ENCODE results near the gene SLC35F1.

The SLC35F1 gene

GRCh38 chr6:117906507-117906957 lies 532 bp upstream of the SLC35F1 start:
- H3K4me3 ChIP-seq (ENCODE audit: low read depth, low read length) = no peak overlapping the region
- TF ChIP-seq CTCF (IDR thresholded peaks at IDR 0.05; ENCODE audit: borderline replicate concordance, insufficient read depth, low read depth, low read length) = no peak

GRCh38 chr6:117907601-117908245 lies 659 bp downstream of the SLC35F1 start:
- H3K4me3 ChIP-seq (ENCODE audit: low read depth, low read length) = no peak overlapping the region
- no peak for TF ChIP-seq CTCF (IDR thresholded peaks at IDR 0.05; ENCODE audit: borderline replicate concordance, insufficient read depth, low read depth, low read length)

DNA sequence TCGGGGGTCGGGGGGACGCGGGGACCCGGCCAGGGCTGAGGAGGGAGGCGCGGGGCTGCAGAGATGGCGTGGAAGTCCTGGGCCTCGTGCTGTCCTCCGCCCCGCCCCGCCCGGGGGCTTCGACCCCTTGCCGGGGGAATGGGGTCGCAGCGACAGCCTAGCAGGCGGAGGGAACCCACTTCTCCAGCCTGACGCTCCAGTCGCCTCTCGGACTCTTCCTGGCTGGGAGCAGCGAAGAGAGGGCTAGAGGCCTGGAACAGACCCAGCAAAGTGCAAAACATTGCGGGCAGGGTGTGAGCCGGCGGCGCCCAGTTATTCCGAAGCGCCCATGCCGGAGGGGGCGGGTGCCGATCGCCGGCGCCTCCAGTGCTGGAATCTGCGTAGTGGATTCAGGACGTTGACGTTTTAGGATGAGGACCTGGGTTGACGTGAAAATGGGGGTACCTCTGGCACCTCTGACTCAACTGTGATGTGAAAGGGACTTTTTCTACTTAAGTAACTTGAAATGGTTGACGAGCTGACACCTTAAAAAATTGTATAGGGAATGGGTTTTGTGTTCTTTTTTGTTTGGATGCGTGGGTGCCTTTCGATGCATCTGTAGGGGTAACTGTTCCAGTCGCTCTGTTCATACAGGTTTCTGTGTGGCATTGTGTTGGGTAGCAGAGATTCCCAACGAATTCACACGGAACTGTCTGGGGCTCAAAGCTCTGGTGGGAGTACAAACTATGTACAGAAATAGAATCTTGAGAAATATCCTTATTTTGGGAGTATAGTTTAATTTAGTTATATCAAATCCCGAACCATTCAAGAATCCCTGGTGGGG lies 1.4 kb downstream of the SLC35F1 start:
- TF ChIP-seq CTCF (IDR thresholded peaks at IDR 0.05; ENCODE audit: borderline replicate concordance, insufficient read depth, low read depth, low read length) = no peak
- no peak overlapping the region for H3K4me3 ChIP-seq (ENCODE audit: low read depth, low read length)

DNA sequence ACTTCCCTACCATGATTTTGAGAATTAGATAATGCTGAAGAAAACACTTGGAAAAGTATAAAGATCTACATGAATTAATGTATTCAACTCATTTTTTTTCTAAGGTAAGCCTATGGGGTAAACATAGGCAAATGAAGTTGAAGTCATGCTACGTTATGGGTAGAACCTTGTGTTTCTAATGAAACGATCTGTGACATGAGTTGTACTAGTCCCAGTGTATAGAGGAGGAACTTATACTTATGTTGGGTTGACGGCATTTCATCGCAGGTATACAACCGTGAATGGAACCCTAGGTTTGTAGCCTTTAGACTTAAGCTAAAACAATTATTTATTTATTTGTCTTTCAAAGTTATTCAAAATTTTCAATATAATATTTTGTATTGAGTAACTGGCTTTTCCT lies 2.6 kb downstream of the SLC35F1 start:
- H3K4me3 ChIP-seq (ENCODE audit: low read depth, low read length) = no peak overlapping the region
- TF ChIP-seq CTCF (IDR thresholded peaks at IDR 0.05; ENCODE audit: borderline replicate concordance, insufficient read depth, low read depth, low read length) = no peak

- no peak for TF ChIP-seq CTCF (IDR thresholded peaks at IDR 0.05; ENCODE audit: borderline replicate concordance, insufficient read depth, low read depth, low read length)
- no peak overlapping the region for H3K4me3 ChIP-seq (ENCODE audit: low read depth, low read length)
These were observed 3.5 kb downstream of the SLC35F1 start for GRCh38 chr6:117910549-117910948.

GRCh38 chr6:117911150-117911549 lies 4.1 kb downstream of the SLC35F1 start:
- no peak overlapping the region for H3K4me3 ChIP-seq (ENCODE audit: low read depth, low read length)
- no peak for TF ChIP-seq CTCF (IDR thresholded peaks at IDR 0.05; ENCODE audit: borderline replicate concordance, insufficient read depth, low read depth, low read length)

DNA sequence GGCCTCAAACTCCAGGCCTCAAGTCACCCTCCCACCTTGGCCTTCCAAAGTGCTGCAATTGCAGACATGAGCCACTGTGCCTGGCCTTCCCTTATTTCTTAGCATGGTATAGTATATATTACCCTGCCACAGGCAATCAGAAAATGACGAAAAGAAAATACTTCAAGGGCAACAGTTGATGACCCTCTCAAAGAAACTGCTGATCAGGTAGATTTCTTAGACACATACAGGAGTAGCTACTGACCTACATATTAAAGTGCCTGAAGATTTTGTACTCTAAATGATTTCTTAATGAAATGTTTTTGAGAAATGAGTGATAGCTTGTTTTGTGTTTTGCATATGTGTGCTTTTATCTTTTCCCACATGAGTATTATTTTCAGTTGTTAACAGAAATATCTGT lies 4.6 kb downstream of the SLC35F1 start:
- no peak for TF ChIP-seq CTCF (IDR thresholded peaks at IDR 0.05; ENCODE audit: borderline replicate concordance, insufficient read depth, low read depth, low read length)
- H3K4me3 ChIP-seq (ENCODE audit: low read depth, low read length) = no peak overlapping the region

Measured in GM12875 (cell line).